ENCODE measurements around the gene SVOPL.

Gene SVOPL

DNA sequence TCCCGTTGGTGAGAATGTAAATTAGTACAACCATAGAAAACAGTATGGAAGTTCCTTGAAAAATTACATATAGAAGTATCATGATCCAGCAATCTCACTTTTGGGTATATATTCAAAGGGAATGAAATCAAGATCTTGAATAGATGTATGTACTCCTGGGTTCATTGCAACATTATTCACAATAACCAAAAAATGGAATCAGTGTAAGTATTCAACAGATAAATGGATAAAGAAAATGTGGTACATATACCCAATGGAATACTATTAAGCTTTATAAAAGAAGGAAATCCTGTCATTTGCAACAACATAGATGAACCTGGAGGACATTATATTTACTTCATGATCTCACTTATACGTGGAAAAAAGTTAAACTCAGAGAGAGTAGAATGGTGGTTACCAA lies 154.3 kb downstream of the SVOPL start:
- TF ChIP-seq, protein P1, sequence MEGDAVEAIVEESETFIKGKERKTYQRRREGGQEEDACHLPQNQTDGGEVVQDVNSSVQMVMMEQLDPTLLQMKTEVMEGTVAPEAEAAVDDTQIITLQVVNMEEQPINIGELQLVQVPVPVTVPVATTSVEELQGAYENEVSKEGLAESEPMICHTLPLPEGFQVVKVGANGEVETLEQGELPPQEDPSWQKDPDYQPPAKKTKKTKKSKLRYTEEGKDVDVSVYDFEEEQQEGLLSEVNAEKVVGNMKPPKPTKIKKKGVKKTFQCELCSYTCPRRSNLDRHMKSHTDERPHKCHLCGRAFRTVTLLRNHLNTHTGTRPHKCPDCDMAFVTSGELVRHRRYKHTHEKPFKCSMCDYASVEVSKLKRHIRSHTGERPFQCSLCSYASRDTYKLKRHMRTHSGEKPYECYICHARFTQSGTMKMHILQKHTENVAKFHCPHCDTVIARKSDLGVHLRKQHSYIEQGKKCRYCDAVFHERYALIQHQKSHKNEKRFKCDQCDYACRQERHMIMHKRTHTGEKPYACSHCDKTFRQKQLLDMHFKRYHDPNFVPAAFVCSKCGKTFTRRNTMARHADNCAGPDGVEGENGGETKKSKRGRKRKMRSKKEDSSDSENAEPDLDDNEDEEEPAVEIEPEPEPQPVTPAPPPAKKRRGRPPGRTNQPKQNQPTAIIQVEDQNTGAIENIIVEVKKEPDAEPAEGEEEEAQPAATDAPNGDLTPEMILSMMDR (IDR thresholded peaks at IDR 0.05; ENCODE audit: low read depth, low read length, missing control alignments) = no peak
- DNase-seq (ENCODE audit: low read depth) = no peak
- no peak overlapping the region for H3K4me3 ChIP-seq (ENCODE audit: low read depth, low read length)

DNA sequence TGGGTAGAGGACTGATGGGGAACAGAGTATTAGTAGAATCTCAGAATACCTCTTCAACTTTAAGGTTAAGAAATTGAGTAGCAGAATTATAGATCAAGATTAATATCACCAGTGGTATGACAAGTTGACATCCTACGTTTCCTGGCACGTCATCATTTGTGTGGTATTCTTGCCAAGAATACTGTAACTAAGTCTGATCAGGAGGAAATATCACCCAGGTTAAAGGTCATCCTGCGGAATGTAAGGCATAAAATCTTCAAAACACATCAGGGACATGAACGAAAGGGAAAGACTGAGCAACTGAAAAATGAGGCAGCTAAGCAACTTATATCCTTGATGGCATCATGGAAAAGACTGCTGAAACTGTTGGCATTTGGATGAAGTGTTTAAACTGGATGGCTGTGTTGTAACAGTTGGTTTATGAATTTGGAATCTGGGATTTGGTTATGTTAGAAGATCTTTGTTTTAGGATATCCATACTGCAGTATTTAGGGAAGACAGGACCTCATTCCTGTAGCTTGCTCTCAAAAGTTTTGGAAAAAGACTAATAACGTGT lies 155.0 kb downstream of the SVOPL start:
- DNase-seq (ENCODE audit: low read depth) = no peak
- TF ChIP-seq, protein P1 (IDR thresholded peaks at IDR 0.05; ENCODE audit: low read depth, low read length, missing control alignments) = no peak
- H3K4me3 ChIP-seq (ENCODE audit: low read depth, low read length) = no peak overlapping the region

DNA sequence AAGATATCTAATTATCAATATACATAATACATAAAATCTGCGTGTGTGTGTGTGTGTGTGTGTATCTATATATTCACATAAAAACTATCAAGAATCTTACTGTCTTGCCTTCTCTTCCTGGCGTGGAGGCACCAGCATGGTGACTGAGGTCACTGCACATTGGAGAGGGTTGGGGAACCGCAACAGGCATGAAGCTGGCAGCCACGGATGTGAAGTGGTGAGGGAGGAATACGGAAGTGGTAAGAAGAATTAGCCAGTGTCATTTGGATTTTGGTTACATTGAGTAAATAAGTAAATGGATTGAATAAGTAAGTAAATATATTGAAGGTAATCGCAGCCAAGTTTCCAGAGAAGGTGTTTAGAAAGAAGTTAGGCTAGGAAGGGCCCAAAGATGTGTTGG lies 156.0 kb downstream of the SVOPL start:
- H3K4me3 ChIP-seq (ENCODE audit: low read depth, low read length) = no peak overlapping the region
- TF ChIP-seq, protein P1 (IDR thresholded peaks at IDR 0.05; ENCODE audit: low read depth, low read length, missing control alignments) = no peak
- no peak for DNase-seq (ENCODE audit: low read depth)
